Measurements from ENCODE around the gene IQGAP1. TPM values are rescaled to one million over a fixed set of nuclear protein-coding genes. Genes with fewer than 3 reads are reported as not detected.
"Not testable (repeated sequence)": the region's sequence is repeated elsewhere in the genome, so short reads cannot be mapped to it uniquely, and the experiment has no call there.

The IQGAP1 gene, protein sequence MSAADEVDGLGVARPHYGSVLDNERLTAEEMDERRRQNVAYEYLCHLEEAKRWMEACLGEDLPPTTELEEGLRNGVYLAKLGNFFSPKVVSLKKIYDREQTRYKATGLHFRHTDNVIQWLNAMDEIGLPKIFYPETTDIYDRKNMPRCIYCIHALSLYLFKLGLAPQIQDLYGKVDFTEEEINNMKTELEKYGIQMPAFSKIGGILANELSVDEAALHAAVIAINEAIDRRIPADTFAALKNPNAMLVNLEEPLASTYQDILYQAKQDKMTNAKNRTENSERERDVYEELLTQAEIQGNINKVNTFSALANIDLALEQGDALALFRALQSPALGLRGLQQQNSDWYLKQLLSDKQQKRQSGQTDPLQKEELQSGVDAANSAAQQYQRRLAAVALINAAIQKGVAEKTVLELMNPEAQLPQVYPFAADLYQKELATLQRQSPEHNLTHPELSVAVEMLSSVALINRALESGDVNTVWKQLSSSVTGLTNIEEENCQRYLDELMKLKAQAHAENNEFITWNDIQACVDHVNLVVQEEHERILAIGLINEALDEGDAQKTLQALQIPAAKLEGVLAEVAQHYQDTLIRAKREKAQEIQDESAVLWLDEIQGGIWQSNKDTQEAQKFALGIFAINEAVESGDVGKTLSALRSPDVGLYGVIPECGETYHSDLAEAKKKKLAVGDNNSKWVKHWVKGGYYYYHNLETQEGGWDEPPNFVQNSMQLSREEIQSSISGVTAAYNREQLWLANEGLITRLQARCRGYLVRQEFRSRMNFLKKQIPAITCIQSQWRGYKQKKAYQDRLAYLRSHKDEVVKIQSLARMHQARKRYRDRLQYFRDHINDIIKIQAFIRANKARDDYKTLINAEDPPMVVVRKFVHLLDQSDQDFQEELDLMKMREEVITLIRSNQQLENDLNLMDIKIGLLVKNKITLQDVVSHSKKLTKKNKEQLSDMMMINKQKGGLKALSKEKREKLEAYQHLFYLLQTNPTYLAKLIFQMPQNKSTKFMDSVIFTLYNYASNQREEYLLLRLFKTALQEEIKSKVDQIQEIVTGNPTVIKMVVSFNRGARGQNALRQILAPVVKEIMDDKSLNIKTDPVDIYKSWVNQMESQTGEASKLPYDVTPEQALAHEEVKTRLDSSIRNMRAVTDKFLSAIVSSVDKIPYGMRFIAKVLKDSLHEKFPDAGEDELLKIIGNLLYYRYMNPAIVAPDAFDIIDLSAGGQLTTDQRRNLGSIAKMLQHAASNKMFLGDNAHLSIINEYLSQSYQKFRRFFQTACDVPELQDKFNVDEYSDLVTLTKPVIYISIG (N-terminal part only)
- polyA plus RNA-seq (2013, experiment 1 of 4): 43.6 TPM
- 41.6 TPM for polyA plus RNA-seq (2013, experiment 2 of 4)
- 34.2 TPM for polyA plus RNA-seq (2013, experiment 3 of 4)
- polyA plus RNA-seq (2013, experiment 4 of 4): 40.0 TPM

DNA sequence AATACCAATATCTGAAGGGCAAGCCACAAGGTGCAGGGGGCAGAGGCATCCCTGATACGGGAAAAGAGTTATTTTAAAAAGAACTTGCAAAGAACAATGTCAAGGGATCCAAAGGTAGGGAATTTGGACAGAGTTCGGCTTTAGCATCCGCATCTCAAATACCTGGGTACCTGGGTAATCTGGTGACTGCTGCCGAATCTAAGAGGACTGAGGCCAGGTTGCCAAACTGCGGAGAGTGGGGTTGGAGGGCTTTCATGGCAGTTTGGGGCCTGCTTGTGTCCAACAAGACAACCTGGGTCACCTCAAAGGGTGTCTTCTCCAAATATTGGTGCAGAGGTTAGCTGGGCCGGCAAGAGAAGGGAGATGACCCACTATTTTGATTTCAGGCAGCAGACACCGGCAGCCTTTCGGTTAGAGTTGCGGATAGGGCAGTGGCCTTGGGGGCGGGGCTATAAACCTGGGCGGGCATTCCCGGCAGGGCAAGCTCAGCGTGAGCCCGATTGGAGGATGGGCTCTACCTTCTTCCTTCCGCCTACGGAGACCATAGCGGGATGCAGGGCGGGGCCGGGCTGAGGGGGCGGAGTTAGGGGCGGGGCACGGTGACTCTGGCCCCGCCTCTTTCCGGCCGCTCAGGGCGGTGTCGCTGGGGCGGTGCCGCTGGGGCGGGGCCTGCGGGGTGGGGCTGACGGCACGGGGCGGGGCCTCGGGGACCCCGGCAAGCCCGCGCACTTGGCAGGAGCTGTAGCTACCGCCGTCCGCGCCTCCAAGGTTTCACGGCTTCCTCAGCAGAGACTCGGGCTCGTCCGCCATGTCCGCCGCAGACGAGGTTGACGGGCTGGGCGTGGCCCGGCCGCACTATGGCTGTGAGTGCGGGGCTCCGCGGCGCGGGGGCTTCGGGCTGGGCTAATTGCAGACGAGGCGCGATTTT, at the start of gene IQGAP1:
IQGAP1 (plus strand) TSS at position 709 of the 928 bp plus-strand sequence; CDS start at position 809, 100 bp downstream.
- Histone ChIP-seq H3K27ac (ENCODE audit: insufficient read depth, low read depth, low read length, poor library complexity, severe bottlenecking) (peak within 1 kb of the TSS; percentile 39), H3K9me3 (ENCODE audit: control insufficient read depth, low read length) (no peaks in the 10 kb centered on the region), H3K27me3 (ENCODE audit: control insufficient read depth, insufficient read depth, low read length, poor library complexity, severe bottlenecking) (no peaks in the 10 kb centered on the region), H3K36me3 (ENCODE audit: control insufficient read depth, insufficient read depth, low read length) (no peaks in the 10 kb centered on the region), H3K4me1 (ENCODE audit: control insufficient read depth, insufficient read depth, low read length) (peaks cover 5% of the 10 kb centered on the region), H3K4me3 (ENCODE audit: insufficient read depth, low read depth, low read length) (peak within 1 kb of the TSS; percentile 69)
- WGBS, 2 experiments: 7% methylated on average over 62 of the region's 62 CpGs

DNA sequence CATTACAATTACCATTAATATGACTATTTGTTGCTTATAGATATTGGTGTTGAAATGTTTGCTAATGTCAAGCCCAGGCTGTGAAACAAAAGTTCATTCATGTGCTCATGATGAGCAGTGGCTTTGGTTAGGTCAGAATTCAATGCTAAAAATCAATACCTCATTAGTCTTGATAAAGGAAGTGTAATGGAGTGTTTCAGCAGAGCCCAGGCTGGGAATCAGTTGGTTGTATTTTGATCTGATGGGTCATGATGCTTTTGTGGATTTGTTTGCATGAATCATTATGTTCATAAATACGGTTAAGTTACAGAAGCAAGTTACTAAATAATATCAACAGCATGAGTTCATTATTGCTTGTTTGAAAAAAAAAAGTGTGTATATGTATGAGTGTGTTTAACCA, 49.5 kb upstream of the IQGAP1 start:
- H3K4me1 ChIP-seq (ENCODE audit: control insufficient read depth, insufficient read depth, low read length): no peaks in the 10 kb centered on the region
- WGBS, 2 experiments: 93 to 100% methylated on average over 1 of the region's 1 CpG
- no peaks in the 10 kb centered on the region for H3K27me3 ChIP-seq (ENCODE audit: control insufficient read depth, insufficient read depth, low read length, poor library complexity, severe bottlenecking)

DNA sequence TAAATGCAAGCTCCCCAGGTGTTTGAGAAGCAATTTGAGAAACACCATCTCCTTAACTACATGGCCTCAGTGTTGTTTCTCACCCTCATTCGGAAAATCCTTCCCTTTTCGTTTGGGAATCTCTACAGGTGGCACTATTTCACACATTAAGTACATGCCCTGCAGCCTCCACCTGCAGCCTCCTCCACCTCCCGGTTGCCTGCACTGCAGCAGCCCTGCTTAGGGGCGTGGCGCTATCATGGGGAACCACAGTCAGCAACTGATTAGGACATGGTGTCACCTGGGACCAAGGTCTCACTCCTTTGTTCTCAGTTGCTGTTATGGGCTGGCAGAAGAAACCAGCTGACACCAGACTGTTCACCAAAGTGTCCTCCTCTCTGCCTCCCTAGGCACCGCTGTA, 47.7 kb upstream of the IQGAP1 start:
- H3K36me3 ChIP-seq (ENCODE audit: control insufficient read depth, insufficient read depth, low read length): no peaks in the 10 kb centered on the region
- H3K9me3 ChIP-seq (ENCODE audit: control insufficient read depth, low read length): no peaks in the 10 kb centered on the region
- H3K4me3 ChIP-seq (ENCODE audit: insufficient read depth, low read depth, low read length): no peak overlapping the region
- H3K27ac ChIP-seq (ENCODE audit: insufficient read depth, low read depth, low read length, poor library complexity, severe bottlenecking): no peak overlapping the region
- no peaks in the 10 kb centered on the region for H3K27me3 ChIP-seq (ENCODE audit: control insufficient read depth, insufficient read depth, low read length, poor library complexity, severe bottlenecking)
- no peaks in the 10 kb centered on the region for H3K4me1 ChIP-seq (ENCODE audit: control insufficient read depth, insufficient read depth, low read length)
- 64 to 66% methylated on average over 6 of the region's 6 CpGs for WGBS, 2 experiments

More for the DNA sequence above, 49.5 kb upstream of the IQGAP1 start:
- H3K36me3 ChIP-seq (ENCODE audit: control insufficient read depth, insufficient read depth, low read length): no peaks in the 10 kb centered on the region
- H3K4me3 ChIP-seq (ENCODE audit: insufficient read depth, low read depth, low read length): no peak overlapping the region
- H3K27ac ChIP-seq (ENCODE audit: insufficient read depth, low read depth, low read length, poor library complexity, severe bottlenecking): no peak overlapping the region
- H3K9me3 ChIP-seq (ENCODE audit: control insufficient read depth, low read length): no peaks in the 10 kb centered on the region

DNA sequence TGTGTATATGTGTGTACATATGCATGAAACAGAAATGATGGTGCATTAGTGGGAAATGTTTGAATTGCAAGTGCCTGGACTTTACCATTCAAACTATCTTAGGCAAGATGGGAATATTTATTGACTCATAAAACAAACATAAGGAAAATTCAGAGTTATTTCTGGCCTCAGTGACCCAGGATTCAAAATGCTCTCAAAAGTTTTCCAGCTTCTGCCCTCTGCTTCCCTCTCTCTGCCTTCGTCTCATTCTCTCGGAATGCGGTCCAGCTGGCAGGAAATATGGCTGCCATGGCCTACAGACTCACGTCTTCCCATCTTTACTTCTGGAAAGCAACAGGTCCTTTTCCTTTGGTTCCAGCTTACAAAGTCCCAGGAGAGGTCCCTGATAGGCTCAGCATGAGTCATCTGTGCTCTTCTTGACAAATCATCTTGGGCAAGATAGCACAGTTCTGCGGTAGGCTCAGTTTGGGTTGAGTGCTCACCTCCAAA, 44.7 kb upstream of the IQGAP1 start:
- no peaks in the 10 kb centered on the region for H3K36me3 ChIP-seq (ENCODE audit: control insufficient read depth, insufficient read depth, low read length)
- no peaks in the 10 kb centered on the region for H3K9me3 ChIP-seq (ENCODE audit: control insufficient read depth, low read length)
- no peaks in the 10 kb centered on the region for H3K4me1 ChIP-seq (ENCODE audit: control insufficient read depth, insufficient read depth, low read length)
- WGBS, 2 experiments: 92 to 93% methylated on average over 5 of the region's 5 CpGs
- H3K4me3 ChIP-seq (ENCODE audit: insufficient read depth, low read depth, low read length): no peak overlapping the region
- H3K27ac ChIP-seq (ENCODE audit: insufficient read depth, low read depth, low read length, poor library complexity, severe bottlenecking): no peak overlapping the region
- H3K27me3 ChIP-seq (ENCODE audit: control insufficient read depth, insufficient read depth, low read length, poor library complexity, severe bottlenecking): no peaks in the 10 kb centered on the region

DNA sequence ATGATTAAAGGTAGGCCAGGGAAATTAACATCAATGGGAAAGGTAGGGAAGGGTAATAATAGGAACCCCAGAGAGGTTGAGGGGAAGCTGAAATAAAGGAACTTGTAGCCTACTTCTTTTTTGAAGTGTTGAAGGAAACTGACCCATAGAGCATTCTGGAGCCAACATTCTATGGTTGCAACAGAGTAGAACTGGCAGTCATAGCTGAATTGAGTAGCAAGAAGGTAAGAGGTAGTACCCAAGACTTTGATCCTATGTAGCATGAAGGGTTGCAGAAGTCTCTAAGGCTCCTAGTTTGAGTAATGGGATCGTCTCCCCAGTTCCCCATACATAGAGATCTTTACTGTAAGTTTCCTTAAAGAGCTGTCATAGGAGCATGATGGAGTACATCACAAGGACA, 43.4 kb upstream of the IQGAP1 start:
- Histone ChIP-seq H3K27ac (ENCODE audit: insufficient read depth, low read depth, low read length, poor library complexity, severe bottlenecking) (no peak overlapping the region), H3K4me3 (ENCODE audit: insufficient read depth, low read depth, low read length) (no peak overlapping the region), H3K9me3 (ENCODE audit: control insufficient read depth, low read length) (no peaks in the 10 kb centered on the region), H3K4me1 (ENCODE audit: control insufficient read depth, insufficient read depth, low read length) (no peaks in the 10 kb centered on the region), H3K27me3 (ENCODE audit: control insufficient read depth, insufficient read depth, low read length, poor library complexity, severe bottlenecking) (no peaks in the 10 kb centered on the region), H3K36me3 (ENCODE audit: control insufficient read depth, insufficient read depth, low read length) (no peaks in the 10 kb centered on the region)
- 100% methylated on average over 1 of the region's 1 CpG for WGBS, 2 experiments

DNA sequence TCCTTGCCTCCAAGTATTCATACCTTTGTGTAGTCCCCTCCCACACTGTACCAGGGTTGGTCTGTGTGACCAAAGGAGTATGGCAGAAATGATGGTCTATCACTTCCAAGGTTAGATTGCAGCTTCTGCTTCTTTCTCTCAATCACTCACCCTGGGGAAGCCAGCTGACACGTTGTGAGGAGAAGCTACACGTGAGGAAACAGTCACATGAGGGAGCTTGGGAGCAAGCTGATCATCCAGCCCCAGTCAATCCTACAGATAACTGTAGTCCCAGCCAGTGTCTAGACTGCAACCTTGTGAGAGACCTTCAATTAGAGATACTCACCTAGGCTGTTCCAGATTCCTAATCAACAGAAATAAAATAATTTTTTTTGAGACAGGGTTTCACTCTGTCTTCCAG, 42.2 kb upstream of the IQGAP1 start:
- 15 to 18% methylated on average over 2 of the region's 2 CpGs for WGBS, 2 experiments
- Histone ChIP-seq H3K4me3 (ENCODE audit: insufficient read depth, low read depth, low read length) (no peak overlapping the region), H3K4me1 (ENCODE audit: control insufficient read depth, insufficient read depth, low read length) (no peaks in the 10 kb centered on the region), H3K36me3 (ENCODE audit: control insufficient read depth, insufficient read depth, low read length) (no peaks in the 10 kb centered on the region), H3K9me3 (ENCODE audit: control insufficient read depth, low read length) (no peaks in the 10 kb centered on the region), H3K27me3 (ENCODE audit: control insufficient read depth, insufficient read depth, low read length, poor library complexity, severe bottlenecking) (no peaks in the 10 kb centered on the region), H3K27ac (ENCODE audit: insufficient read depth, low read depth, low read length, poor library complexity, severe bottlenecking) (no peak overlapping the region)

DNA sequence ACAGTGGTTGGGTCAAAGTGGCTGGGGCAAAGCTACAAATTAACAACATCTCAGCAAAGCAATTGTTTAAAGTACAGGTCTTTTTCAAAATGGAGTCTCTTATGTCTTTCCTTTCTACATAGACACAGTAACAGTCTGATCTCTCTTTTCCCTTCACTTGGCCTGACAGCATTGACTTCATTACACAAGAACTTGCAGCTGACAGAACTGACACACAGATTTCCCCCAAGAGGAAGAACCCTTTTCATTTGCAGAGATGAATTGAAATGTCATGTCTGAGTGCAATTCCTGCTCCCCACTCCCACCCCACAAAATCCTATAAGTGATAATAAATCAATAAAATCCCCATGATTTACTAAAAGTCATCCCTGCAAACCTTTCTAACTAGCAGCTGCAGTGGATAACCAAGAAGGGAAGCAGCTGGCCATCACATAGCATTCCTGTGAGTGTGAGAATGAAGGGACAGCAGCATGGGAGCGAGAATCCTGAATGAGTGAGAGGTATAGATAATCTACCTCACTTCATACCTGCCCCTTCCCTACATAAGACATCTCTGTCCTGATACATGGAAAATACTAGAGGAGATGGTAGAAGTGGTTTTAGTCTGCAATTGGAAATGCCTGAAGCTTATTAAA, 40.5 kb upstream of the IQGAP1 start:
- H3K36me3 ChIP-seq (ENCODE audit: control insufficient read depth, insufficient read depth, low read length); H3K27me3 ChIP-seq (ENCODE audit: control insufficient read depth, insufficient read depth, low read length, poor library complexity, severe bottlenecking); H3K4me3 ChIP-seq (ENCODE audit: insufficient read depth, low read depth, low read length); H3K9me3 ChIP-seq (ENCODE audit: control insufficient read depth, low read length); H3K27ac ChIP-seq (ENCODE audit: insufficient read depth, low read depth, low read length, poor library complexity, severe bottlenecking); H3K4me1 ChIP-seq (ENCODE audit: control insufficient read depth, insufficient read depth, low read length): not testable (repeated sequence)
- WGBS, 2 experiments: no CpG with 5 or more reads among the region's 1 CpG

DNA sequence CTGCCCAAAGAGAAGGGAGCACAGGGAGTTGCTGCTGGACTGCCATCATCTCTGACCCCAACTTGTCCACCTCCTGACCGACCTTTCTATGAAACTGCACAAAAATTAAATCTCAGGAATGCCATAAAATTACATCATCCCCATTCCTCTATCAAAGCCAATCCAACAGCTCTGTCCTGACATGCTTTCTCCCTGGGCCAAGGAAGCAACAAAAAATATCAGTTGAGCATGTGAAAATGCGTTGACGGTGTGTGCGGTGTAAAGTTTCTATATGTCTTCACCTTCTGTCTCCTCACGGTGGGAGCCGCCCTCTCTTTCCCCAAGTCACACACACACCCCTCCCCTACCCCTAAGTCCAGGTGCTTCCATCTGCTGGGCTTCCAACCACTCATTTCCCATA, 39.6 kb upstream of the IQGAP1 start:
- H3K4me1 ChIP-seq (ENCODE audit: control insufficient read depth, insufficient read depth, low read length): no peaks in the 10 kb centered on the region
- no peak overlapping the region for H3K27ac ChIP-seq (ENCODE audit: insufficient read depth, low read depth, low read length, poor library complexity, severe bottlenecking)
- H3K4me3 ChIP-seq (ENCODE audit: insufficient read depth, low read depth, low read length): no peak overlapping the region
- no peaks in the 10 kb centered on the region for H3K36me3 ChIP-seq (ENCODE audit: control insufficient read depth, insufficient read depth, low read length)
- no peaks in the 10 kb centered on the region for H3K27me3 ChIP-seq (ENCODE audit: control insufficient read depth, insufficient read depth, low read length, poor library complexity, severe bottlenecking)
- H3K9me3 ChIP-seq (ENCODE audit: control insufficient read depth, low read length): no peaks in the 10 kb centered on the region
- WGBS, 2 experiments: 92 to 94% methylated on average over 6 of the region's 6 CpGs

Data from ectodermal cell (in vitro differentiated cells).